OCI-LY1 (cell line): ENCODE data around the gene LRIG3.

Experiments
- EZH2 ChIP-seq: fragments of 200-600 bp; sonication (generic), shearing (Covaris generic); IDR thresholded peaks from 2 replicates; pipeline ENCODE4 v1.8.0; 2017; ENCODE audit warnings: borderline replicate concordance, mixed run types, mild to moderate bottlenecking, antibody characterized with exemption, low read length, moderate library complexity, mixed read lengths
- TF ChIP-seq, protein P1 (sequence below): fragments of 200-600 bp; sonication (generic), shearing (Covaris generic); IDR thresholded peaks from 2 replicates; pipeline ENCODE4 v1.5.1; 2017; ENCODE audit warnings: mild to moderate bottlenecking, antibody characterized with exemption, low read length, moderate library complexity, mixed read lengths

DNA sequence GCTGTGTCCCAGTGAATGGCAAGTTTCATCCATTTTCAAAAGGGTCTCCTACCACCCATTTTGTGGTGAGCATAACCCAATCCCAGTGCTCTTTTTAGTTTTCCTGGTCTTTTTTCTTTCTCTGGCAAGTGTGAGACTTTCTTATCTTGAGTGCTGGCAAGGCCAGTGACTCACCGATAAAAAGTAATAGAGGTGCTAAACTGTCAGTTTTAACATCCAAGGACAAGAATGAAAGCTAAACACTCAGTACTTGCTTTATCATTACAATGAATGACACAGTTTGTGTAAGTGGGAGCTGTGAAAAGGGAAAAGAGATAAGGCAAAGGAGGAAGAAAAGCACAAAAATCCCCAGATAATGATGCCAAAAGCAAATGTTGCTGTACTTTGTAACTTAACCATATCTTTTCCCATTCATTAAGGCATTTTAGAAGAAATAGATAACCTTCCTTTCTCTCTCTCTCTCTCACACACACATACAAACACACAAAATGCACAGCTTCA, 4.9 kb upstream of the LRIG3 start:
- no peak for TF ChIP-seq EZH2
- TF ChIP-seq, protein P1, sequence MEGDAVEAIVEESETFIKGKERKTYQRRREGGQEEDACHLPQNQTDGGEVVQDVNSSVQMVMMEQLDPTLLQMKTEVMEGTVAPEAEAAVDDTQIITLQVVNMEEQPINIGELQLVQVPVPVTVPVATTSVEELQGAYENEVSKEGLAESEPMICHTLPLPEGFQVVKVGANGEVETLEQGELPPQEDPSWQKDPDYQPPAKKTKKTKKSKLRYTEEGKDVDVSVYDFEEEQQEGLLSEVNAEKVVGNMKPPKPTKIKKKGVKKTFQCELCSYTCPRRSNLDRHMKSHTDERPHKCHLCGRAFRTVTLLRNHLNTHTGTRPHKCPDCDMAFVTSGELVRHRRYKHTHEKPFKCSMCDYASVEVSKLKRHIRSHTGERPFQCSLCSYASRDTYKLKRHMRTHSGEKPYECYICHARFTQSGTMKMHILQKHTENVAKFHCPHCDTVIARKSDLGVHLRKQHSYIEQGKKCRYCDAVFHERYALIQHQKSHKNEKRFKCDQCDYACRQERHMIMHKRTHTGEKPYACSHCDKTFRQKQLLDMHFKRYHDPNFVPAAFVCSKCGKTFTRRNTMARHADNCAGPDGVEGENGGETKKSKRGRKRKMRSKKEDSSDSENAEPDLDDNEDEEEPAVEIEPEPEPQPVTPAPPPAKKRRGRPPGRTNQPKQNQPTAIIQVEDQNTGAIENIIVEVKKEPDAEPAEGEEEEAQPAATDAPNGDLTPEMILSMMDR, result no peak
